ENCODE measurements around the gene ZNF292.

DNA sequence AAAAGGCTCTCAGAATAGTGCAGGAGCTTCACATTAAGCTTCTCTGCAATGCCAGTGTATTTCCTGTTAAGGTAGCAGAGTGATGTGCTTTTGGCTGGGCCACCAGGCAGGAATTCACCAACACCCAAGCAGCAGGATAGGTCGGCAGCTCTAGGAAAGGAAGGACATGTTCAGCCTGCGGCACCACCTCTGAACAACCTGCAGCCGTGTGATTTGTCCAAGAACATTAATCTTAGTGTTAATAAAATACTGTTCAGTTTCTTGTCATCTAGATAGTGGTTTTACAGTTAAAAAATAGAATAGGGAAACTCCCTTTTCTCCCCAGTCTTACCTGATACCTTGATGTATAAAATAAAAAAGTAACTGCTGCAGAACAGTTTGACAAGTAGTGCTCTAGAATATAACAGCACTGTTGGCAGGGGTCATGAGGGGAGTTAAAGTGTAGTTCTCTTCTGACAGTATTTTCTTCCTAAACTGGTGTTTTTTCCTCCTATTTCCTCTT is 18.8 kb downstream of the ZNF292 start:
- TF ChIP-seq, protein P1, sequence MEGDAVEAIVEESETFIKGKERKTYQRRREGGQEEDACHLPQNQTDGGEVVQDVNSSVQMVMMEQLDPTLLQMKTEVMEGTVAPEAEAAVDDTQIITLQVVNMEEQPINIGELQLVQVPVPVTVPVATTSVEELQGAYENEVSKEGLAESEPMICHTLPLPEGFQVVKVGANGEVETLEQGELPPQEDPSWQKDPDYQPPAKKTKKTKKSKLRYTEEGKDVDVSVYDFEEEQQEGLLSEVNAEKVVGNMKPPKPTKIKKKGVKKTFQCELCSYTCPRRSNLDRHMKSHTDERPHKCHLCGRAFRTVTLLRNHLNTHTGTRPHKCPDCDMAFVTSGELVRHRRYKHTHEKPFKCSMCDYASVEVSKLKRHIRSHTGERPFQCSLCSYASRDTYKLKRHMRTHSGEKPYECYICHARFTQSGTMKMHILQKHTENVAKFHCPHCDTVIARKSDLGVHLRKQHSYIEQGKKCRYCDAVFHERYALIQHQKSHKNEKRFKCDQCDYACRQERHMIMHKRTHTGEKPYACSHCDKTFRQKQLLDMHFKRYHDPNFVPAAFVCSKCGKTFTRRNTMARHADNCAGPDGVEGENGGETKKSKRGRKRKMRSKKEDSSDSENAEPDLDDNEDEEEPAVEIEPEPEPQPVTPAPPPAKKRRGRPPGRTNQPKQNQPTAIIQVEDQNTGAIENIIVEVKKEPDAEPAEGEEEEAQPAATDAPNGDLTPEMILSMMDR (conservative IDR thresholded peaks at IDR 0.05 in 1 of 2, IDR thresholded peaks at IDR 0.05 in 1 of 2; ENCODE audit: low read depth in 1 of 2, low read length in 2 of 2) = no peak
- no peak for TF ChIP-seq EZH2 (IDR thresholded peaks at IDR 0.05; ENCODE audit: low read length, missing control alignments)
